ENCODE measurements around the gene C1QTNF1. TPM values are rescaled to one million over a fixed set of nuclear protein-coding genes. Genes with fewer than 3 reads are reported as not detected.

The C1QTNF1 gene
- total RNA-seq, 2 experiments from 2014 or later = not detected

DNA sequence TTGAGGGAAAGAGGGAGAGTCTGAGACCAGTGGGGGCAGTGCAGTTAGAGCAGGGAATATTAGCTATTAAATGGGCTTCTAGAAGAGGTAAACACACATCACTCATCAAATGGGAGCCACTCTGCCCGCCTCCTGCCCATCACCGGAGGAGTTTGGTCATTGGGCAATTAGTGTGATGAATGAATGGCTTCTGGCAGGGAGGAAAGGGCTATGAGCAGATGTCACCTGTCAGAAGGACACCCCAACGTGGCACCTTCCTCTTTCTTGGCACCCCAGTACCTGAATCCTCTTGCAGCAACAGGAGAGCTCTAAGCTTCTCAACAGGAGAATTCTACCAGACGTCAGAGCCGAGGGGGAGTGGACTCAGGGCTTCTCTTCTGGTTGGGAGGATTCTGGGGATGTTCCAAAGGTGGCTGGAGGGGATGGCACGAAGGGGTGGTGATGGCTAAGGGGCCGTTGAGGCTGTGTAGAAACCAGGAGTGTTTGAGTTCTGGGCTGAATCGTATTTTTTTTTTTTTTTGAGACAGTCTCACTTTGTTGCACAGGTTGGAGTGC lies 11.0 kb downstream of the C1QTNF1 start:
- no peak for ATAC-seq (ENCODE audit: poor library complexity)
- H3K27me3 Mint-ChIP-seq = peaks cover 10% of the 10 kb centered on the region
- intact Hi-C loops (cut with DNase I, micrococcal nuclease) = no loop called here
- no peak overlapping the region for H3K27ac Mint-ChIP-seq
- H3K36me3 Mint-ChIP-seq (ENCODE audit: low read depth) = no peaks in the 10 kb centered on the region
- Histone ChIP-seq H3K4me1 (ENCODE audit: insufficient read depth, low read length) (no peaks in the 10 kb centered on the region), H3K36me3 (ENCODE audit: insufficient read depth, low read length) (no peaks in the 10 kb centered on the region), H3K4me3 (ENCODE audit: low read length) (no peak overlapping the region), H3K27me3 (ENCODE audit: control insufficient read depth in 1 of 2, insufficient read depth in 2 of 2, low read length in 2 of 2) (peaks cover 0 to 4% of the 10 kb centered on the region in 2 experiments), H3K27ac (ENCODE audit: low read depth in 1 of 2, low read length in 2 of 2) (no peak overlapping the region), H3K9me3 (ENCODE audit: control insufficient read depth in 1 of 2, insufficient read depth in 1 of 2, low read length in 2 of 2) (no peaks in the 10 kb centered on the region)
- ChIA-PET CTCF (no interaction called here), POLR2A (no interaction called here)
- no peaks in the 10 kb centered on the region for H3K9me3 Mint-ChIP-seq
- no peaks in the 10 kb centered on the region for H3K4me1 Mint-ChIP-seq (ENCODE audit: low read depth)
- TF ChIP-seq, protein P1, sequence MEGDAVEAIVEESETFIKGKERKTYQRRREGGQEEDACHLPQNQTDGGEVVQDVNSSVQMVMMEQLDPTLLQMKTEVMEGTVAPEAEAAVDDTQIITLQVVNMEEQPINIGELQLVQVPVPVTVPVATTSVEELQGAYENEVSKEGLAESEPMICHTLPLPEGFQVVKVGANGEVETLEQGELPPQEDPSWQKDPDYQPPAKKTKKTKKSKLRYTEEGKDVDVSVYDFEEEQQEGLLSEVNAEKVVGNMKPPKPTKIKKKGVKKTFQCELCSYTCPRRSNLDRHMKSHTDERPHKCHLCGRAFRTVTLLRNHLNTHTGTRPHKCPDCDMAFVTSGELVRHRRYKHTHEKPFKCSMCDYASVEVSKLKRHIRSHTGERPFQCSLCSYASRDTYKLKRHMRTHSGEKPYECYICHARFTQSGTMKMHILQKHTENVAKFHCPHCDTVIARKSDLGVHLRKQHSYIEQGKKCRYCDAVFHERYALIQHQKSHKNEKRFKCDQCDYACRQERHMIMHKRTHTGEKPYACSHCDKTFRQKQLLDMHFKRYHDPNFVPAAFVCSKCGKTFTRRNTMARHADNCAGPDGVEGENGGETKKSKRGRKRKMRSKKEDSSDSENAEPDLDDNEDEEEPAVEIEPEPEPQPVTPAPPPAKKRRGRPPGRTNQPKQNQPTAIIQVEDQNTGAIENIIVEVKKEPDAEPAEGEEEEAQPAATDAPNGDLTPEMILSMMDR (IDR thresholded peaks at IDR 0.05) = no peak
- DNase-seq = no peak
- no peak overlapping the region for H3K4me3 Mint-ChIP-seq

DNA sequence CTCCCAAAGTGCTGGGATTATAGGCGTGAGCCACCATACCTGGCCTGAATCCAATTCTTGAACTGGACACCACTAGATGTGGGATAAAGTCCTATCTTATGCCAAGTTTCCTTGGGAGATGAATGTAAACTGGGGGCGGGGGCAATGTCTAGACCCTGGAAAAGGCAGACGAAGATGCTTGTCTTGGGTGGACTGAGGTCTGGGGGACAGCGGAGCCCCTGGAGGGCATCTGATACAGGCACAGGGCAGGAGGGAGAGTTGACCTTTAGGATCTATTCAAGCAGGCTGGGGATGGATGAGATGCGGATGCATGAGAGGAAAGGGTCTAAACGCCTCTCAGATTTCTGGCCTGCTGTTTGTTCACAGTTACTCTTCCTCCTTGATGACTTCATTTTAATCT lies 11.7 kb downstream of the C1QTNF1 start:
- ChIA-PET CTCF (interaction anchor here (1.5 kb wide), 1 partner anchor 9 kb away, joined by 3 read pairs; no protein-coding TSS in a partner anchor), POLR2A (no interaction called here)
- H3K4me3 Mint-ChIP-seq = no peak overlapping the region
- peaks cover 0 to 4% of the 10 kb centered on the region in 2 experiments for H3K27me3 ChIP-seq (ENCODE audit: control insufficient read depth in 1 of 2, insufficient read depth in 2 of 2, low read length in 2 of 2)
- H3K36me3 Mint-ChIP-seq (ENCODE audit: low read depth) = no peaks in the 10 kb centered on the region
- intact Hi-C loops (cut with DNase I, micrococcal nuclease) = no loop called here
- no peaks in the 10 kb centered on the region for H3K9me3 Mint-ChIP-seq
- no peak overlapping the region for H3K4me3 ChIP-seq (ENCODE audit: low read length)
- no peak overlapping the region for H3K27ac ChIP-seq (ENCODE audit: low read depth in 1 of 2, low read length in 2 of 2)
- peaks cover 10% of the 10 kb centered on the region for H3K27me3 Mint-ChIP-seq
- H3K27ac Mint-ChIP-seq = no peak overlapping the region
- no peaks in the 10 kb centered on the region for H3K36me3 ChIP-seq (ENCODE audit: insufficient read depth, low read length)
- no peak for ATAC-seq (ENCODE audit: poor library complexity)
- no peaks in the 10 kb centered on the region for H3K4me1 Mint-ChIP-seq (ENCODE audit: low read depth)
- TF ChIP-seq, protein P1 (IDR thresholded peaks at IDR 0.05) = no peak
- H3K9me3 ChIP-seq (ENCODE audit: control insufficient read depth in 1 of 2, insufficient read depth in 1 of 2, low read length in 2 of 2) = no peaks in the 10 kb centered on the region
- no peak for DNase-seq
- H3K4me1 ChIP-seq (ENCODE audit: insufficient read depth, low read length) = no peaks in the 10 kb centered on the region

DNA sequence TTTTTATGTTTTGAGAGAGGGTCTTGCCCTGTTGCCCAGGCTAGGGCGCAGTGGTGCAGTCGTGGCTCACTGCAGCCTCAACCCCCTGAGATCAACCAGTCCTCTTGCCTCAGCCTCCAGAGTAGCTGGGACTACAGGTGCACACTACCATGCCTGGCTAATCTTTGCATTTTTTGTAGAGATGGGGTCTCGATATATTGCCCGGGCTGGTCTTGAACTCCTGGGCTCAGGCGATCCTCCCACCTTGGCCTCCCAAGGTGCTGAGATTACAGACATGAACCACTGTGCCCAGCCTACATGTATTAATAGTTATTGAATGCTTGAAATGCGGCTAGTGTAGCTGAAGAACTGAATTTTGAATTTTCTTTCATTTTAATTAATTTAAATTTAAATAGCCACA lies 12.2 kb downstream of the C1QTNF1 start:
- ATAC-seq (ENCODE audit: poor library complexity) (no peak), DNase-seq (no peak)
- Mint-ChIP-seq H3K27ac (no peak overlapping the region), H3K9me3 (no peaks in the 10 kb centered on the region), H3K27me3 (peaks cover 10% of the 10 kb centered on the region), H3K4me3 (no peak overlapping the region), H3K4me1 (ENCODE audit: low read depth) (no peaks in the 10 kb centered on the region), H3K36me3 (ENCODE audit: low read depth) (no peaks in the 10 kb centered on the region)
- no peaks in the 10 kb centered on the region for H3K9me3 ChIP-seq (ENCODE audit: control insufficient read depth in 1 of 2, insufficient read depth in 1 of 2, low read length in 2 of 2)
- POLR2A ChIA-PET = interaction anchor here (1.1 kb wide), 1 partner anchor 38 kb away, joined by 3 read pairs; the partner anchor contains the start of gene ENGASE
- no peaks in the 10 kb centered on the region for H3K36me3 ChIP-seq (ENCODE audit: insufficient read depth, low read length)
- CTCF ChIA-PET = interaction anchor here (1.5 kb wide), 1 partner anchor 9 kb away, joined by 3 read pairs; no protein-coding TSS in a partner anchor
- no peaks in the 10 kb centered on the region for H3K4me1 ChIP-seq (ENCODE audit: insufficient read depth, low read length)
- no peak overlapping the region for H3K4me3 ChIP-seq (ENCODE audit: low read length)
- H3K27me3 ChIP-seq (ENCODE audit: control insufficient read depth in 1 of 2, insufficient read depth in 2 of 2, low read length in 2 of 2) = peaks cover 0 to 4% of the 10 kb centered on the region in 2 experiments
- no peak overlapping the region for H3K27ac ChIP-seq (ENCODE audit: low read depth in 1 of 2, low read length in 2 of 2)
- intact Hi-C loops (cut with DNase I, micrococcal nuclease) = no loop called here
- TF ChIP-seq, protein P1 (IDR thresholded peaks at IDR 0.05) = no peak

Measured in CD4-positive, alpha-beta T cell (primary cell).